GM20000 (cell line): ENCODE results near the gene MAPKBP1.

ENCODE experiments used
- DNase-seq: peaks from one replicate; pipeline ENCODE4 v3.0.0; 2012; ENCODE audit warnings: low spot score
- TF ChIP-seq, protein P1 (sequence below): IDR thresholded peaks from 2 replicates; pipeline ENCODE4 v1.5.1; 2012; ENCODE audit warnings: mild to moderate bottlenecking, control low read depth; ENCODE audit errors: extremely low read depth, missing control alignments

MAPKBP1 gene

DNA sequence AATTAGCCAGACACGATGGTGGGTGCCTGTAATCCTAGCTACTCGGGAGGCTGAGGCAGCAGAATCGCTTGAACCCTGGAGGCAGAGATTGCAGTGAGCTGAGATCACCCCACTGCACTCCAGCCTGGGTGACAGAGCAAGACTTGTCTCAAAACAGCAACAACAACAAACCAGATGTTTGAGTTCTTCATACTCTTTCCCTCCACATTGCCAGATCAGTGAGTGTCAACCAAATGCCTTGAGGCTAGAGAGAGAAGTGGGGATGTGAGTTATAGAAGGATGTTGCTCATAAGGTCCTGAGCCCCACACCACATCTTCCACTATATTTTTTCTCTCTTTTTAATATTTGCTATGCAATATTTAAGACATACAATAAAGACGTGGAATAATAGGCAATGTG is 19.8 kb downstream of the MAPKBP1 start:
- TF ChIP-seq, protein P1, sequence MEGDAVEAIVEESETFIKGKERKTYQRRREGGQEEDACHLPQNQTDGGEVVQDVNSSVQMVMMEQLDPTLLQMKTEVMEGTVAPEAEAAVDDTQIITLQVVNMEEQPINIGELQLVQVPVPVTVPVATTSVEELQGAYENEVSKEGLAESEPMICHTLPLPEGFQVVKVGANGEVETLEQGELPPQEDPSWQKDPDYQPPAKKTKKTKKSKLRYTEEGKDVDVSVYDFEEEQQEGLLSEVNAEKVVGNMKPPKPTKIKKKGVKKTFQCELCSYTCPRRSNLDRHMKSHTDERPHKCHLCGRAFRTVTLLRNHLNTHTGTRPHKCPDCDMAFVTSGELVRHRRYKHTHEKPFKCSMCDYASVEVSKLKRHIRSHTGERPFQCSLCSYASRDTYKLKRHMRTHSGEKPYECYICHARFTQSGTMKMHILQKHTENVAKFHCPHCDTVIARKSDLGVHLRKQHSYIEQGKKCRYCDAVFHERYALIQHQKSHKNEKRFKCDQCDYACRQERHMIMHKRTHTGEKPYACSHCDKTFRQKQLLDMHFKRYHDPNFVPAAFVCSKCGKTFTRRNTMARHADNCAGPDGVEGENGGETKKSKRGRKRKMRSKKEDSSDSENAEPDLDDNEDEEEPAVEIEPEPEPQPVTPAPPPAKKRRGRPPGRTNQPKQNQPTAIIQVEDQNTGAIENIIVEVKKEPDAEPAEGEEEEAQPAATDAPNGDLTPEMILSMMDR: no peak
- DNase-seq: no peak

DNA sequence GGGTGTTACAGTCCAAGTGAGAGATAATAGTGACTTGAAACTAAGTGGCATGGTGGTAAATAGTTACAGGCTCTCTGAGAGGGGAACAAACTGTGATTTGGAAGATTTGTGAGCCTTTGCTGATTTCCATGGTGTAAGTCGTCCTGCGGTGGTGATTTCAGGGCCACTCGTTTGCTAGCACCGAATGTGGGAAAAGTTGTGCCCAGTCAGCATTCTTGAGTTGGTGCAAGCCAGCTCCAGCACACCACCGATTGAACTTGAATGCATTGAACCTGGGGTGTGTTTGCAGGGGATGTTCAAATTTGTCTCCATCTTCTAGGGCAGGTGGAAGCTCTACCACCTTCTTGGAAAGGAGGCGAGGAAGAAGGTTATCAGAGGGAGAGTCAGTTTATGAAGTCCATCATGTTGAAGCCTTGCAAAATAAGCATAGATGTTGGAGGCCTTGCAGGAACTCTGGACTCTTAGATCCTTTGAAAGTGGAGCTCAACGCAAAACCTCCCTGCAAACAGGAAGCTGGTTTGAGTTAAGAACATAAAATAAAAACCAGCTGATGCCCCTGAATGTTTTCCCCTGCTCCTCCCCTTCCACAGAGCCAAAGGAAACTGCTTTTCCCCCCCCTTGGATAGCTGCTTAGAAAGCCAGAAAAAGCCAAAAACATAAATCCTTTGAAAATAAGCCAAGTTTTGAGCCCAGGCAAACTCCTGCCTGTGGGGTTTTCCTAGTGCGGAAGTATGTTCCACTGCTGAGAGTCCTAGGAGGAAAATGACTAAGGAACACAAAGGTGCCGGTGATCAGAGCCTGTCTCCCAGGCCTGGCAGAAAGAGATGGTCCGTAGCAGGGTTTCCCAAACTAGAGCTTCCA is 21.9 kb downstream of the MAPKBP1 start:
- TF ChIP-seq, protein P1: no peak
- DNase-seq: no peak

DNA sequence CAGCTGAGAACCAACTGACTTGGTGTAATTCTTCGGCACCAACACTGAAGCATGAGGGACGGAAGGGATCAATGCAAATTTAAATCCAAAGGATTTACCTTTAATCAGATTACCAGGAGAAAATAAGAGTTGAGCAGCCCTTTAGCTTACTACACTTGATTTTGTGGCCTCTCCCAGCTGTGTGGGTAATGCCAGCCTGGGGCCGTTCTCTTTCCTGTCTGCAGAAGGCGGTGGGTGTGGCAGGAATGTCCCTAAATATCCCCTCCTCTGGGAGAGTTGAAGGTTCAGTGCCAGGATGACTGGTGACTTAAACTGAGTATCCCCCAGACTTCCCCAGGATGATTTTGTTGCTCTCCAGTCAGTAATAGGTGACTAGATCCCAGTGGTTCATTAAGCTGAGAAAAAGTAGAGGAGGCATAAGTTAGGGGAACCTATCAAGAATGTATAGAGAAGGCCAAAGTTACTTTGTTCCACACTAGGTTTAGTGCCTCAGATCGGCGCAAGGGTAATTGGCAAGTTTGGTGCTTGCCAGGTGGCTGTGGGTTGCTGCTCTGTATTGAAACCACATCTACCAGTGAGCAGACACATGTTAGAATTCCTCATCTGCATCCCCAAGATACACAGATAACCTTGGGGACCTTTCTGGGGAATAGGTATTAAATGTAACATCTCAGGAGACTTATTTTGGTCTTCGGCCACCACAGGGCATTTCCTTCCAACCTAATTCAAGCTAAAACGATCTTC is 23.1 kb downstream of the MAPKBP1 start:
- no peak for DNase-seq
- TF ChIP-seq, protein P1: no peak

DNA sequence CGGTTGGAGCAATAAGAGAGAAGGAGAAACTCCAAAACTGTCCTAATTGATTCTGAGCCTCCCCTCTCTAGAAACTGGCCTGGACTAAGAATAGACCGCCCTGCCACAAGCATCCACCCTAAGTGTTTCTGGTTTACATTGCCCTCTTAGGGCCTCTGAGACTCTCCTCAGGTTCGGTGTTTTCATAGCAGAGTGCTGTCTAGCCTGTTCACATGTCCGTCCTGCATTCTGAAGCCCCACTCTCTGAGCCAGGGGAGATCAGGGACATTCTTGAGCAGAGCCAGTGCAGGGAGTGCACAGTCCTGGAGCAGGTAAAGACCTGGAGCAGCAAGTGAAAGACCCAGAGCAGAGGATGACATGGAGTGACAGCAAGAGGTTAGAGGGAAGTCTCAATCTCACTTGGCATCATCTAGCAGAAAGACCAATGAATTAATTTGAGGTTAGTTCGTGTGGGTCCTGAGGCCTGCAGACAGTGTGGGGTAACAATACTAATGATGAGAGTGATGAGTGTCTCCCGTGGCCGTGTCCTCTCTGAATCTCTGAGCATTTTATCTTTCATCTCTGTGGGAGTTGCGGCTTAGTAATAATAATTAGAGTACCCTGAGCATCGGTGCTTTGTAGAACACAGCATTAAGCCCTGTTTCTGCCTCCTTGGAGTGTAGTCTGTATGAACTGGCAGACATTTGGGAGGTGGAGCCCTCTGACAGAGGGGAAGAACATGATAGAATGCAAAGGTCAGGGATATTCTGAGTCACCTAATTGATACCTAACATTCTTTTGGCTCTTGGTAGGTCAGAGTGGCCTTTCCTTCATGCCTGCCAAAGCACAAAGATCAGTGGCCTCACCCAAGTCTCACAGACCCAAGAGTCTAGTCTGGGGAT is 24.6 kb downstream of the MAPKBP1 start:
- DNase-seq: no peak

DNA sequence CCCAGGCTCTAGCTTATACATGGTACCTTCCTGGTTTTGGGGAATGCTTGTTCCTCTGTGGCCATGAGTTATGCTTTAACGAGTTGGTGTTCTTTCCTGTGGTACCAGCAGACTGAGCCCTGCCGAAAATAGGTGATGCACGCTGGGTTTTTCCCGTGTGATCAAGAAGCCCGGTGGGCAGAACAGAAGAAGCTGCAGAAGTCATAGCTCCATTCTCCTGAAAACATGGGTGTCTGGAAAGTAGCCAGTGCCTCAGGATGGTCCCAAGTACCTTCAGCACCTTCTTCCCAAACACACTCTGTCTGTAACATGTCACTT is 25.2 kb downstream of the MAPKBP1 start:
- TF ChIP-seq, protein P1: no peak

More for the DNA sequence above, 24.6 kb downstream of the MAPKBP1 start:
- TF ChIP-seq, protein P1: no peak

DNA sequence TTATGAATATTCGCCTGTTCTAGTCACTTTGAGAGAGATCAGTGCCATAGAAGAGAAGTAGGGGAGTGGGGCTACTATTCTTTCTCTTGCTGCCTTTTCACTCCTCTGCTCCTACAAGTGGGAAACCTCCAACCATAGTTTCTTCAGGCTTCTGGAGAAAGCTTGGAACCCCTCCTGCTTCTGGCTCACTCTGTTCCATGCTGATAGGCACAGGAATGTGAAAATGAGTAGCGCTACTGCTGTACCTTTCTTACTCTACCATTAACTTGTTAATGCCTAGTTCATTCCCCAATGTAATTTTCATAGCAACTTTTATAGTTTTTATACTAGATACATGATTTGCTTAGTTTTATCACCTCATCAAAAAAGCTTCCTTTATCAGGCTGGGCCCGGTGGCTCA is 26.9 kb downstream of the MAPKBP1 start:
- DNase-seq: no peak
- TF ChIP-seq, protein P1: no peak

More for the DNA sequence above, 25.2 kb downstream of the MAPKBP1 start:
- DNase-seq: no peak
